Measurements from ENCODE around the gene PAM. TPM values are rescaled to one million over a fixed set of nuclear protein-coding genes. Genes with fewer than 3 reads are reported as not detected.

PAM gene
- total RNA-seq, 2 donors from 2014 or later = 32.9 to 38.2 TPM

- Histone ChIP-seq H3K4me1 (ENCODE audit: control insufficient read depth, insufficient read depth, low read length) (no peaks in the 10 kb centered on the region), H3K36me3 (ENCODE audit: control insufficient read depth, insufficient read depth, low read length) (no peaks in the 10 kb centered on the region), H3K9me3 (ENCODE audit: control insufficient read depth, low read length) (no peaks in the 10 kb centered on the region), H3K4me3 (ENCODE audit: low read length) (no peak overlapping the region), H3K9ac (ENCODE audit: extremely low read depth, low read length, poor library complexity, severe bottlenecking) (no peak overlapping the region), H3K27me3 (ENCODE audit: control insufficient read depth, insufficient read depth, low read length, poor library complexity, severe bottlenecking) (no peaks in the 10 kb centered on the region), H3K27ac (ENCODE audit: low read depth, low read length) (no peak overlapping the region)
- TF ChIP-seq, protein P1, sequence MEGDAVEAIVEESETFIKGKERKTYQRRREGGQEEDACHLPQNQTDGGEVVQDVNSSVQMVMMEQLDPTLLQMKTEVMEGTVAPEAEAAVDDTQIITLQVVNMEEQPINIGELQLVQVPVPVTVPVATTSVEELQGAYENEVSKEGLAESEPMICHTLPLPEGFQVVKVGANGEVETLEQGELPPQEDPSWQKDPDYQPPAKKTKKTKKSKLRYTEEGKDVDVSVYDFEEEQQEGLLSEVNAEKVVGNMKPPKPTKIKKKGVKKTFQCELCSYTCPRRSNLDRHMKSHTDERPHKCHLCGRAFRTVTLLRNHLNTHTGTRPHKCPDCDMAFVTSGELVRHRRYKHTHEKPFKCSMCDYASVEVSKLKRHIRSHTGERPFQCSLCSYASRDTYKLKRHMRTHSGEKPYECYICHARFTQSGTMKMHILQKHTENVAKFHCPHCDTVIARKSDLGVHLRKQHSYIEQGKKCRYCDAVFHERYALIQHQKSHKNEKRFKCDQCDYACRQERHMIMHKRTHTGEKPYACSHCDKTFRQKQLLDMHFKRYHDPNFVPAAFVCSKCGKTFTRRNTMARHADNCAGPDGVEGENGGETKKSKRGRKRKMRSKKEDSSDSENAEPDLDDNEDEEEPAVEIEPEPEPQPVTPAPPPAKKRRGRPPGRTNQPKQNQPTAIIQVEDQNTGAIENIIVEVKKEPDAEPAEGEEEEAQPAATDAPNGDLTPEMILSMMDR (conservative IDR thresholded peaks at IDR 0.05) = no peak
- Mint-ChIP-seq H3K4me1 (no peaks in the 10 kb centered on the region), H3K36me3 (ENCODE audit: low read depth) (no peaks in the 10 kb centered on the region), H3K9me3 (no peaks in the 10 kb centered on the region), H3K27me3 (ENCODE audit: insufficient read depth) (no peaks in the 10 kb centered on the region), H3K27ac (no peak overlapping the region), H3K4me3 (no peak overlapping the region)
- WGBS, 2 experiments (ENCODE audit: insufficient coverage in 1 of 2, insufficient read length in 1 of 2) = 94% methylated on average over 2 of the region's 2 CpGs
- no peak for DNase-seq
Measured at GRCh38 chr5:102937894-102938293, 182.8 kb downstream of the PAM start.

GRCh38 chr5:102941111-102941510 lies 186.0 kb downstream of the PAM start:
- H3K4me1 Mint-ChIP-seq = no peaks in the 10 kb centered on the region
- no peak overlapping the region for H3K4me3 Mint-ChIP-seq
- Histone ChIP-seq H3K9ac (ENCODE audit: extremely low read depth, low read length, poor library complexity, severe bottlenecking) (no peak overlapping the region), H3K36me3 (ENCODE audit: control insufficient read depth, insufficient read depth, low read length) (no peaks in the 10 kb centered on the region), H3K9me3 (ENCODE audit: control insufficient read depth, low read length) (no peaks in the 10 kb centered on the region), H3K4me1 (ENCODE audit: control insufficient read depth, insufficient read depth, low read length) (no peaks in the 10 kb centered on the region), H3K27me3 (ENCODE audit: control insufficient read depth, insufficient read depth, low read length, poor library complexity, severe bottlenecking) (no peaks in the 10 kb centered on the region), H3K4me3 (ENCODE audit: low read length) (no peak overlapping the region), H3K27ac (ENCODE audit: low read depth, low read length) (no peak overlapping the region)
- no peaks in the 10 kb centered on the region for H3K27me3 Mint-ChIP-seq (ENCODE audit: insufficient read depth)
- no peaks in the 10 kb centered on the region for H3K9me3 Mint-ChIP-seq
- 95 to 97% methylated on average over 4 to 5 of the region's 5 CpGs for WGBS, 2 experiments (ENCODE audit: insufficient coverage in 1 of 2, insufficient read length in 1 of 2)
- TF ChIP-seq, protein P1 (conservative IDR thresholded peaks at IDR 0.05) = no peak
- H3K27ac Mint-ChIP-seq = no peak overlapping the region
- no peak for DNase-seq
- no peaks in the 10 kb centered on the region for H3K36me3 Mint-ChIP-seq (ENCODE audit: low read depth)

DNA sequence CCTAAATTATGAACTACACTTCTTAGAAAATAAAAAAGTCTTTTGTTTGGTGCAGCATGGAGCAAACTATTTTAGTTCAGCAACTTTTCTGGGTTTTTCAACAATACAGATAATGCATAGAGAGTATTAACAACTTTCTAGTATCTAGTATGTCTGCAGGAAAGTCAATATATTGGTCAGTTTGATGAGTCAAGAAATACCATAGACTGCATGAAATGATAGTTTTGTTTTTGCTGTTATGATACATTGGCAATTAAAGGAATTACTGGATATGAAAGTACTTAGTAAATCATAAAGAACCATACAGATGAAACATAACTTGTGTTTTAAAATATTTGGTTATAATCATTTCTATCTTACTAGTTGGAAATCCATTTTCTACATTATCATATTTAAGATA lies 191.3 kb downstream of the PAM start:
- TF ChIP-seq, protein P1 (conservative IDR thresholded peaks at IDR 0.05) = no peak
- no peak overlapping the region for H3K4me3 Mint-ChIP-seq
- H3K27ac Mint-ChIP-seq = no peak overlapping the region
- Histone ChIP-seq H3K27me3 (ENCODE audit: control insufficient read depth, insufficient read depth, low read length, poor library complexity, severe bottlenecking) (no peaks in the 10 kb centered on the region), H3K9ac (ENCODE audit: extremely low read depth, low read length, poor library complexity, severe bottlenecking) (no peak overlapping the region), H3K4me1 (ENCODE audit: control insufficient read depth, insufficient read depth, low read length) (no peaks in the 10 kb centered on the region), H3K4me3 (ENCODE audit: low read length) (no peak overlapping the region), H3K36me3 (ENCODE audit: control insufficient read depth, insufficient read depth, low read length) (no peaks in the 10 kb centered on the region), H3K9me3 (ENCODE audit: control insufficient read depth, low read length) (no peaks in the 10 kb centered on the region), H3K27ac (ENCODE audit: low read depth, low read length) (no peak overlapping the region)
- H3K27me3 Mint-ChIP-seq (ENCODE audit: insufficient read depth) = no peaks in the 10 kb centered on the region
- no peaks in the 10 kb centered on the region for H3K9me3 Mint-ChIP-seq
- H3K36me3 Mint-ChIP-seq (ENCODE audit: low read depth) = no peaks in the 10 kb centered on the region
- DNase-seq = no peak
- no peaks in the 10 kb centered on the region for H3K4me1 Mint-ChIP-seq
